Uterus (tissue), 2 donors: Measurements from ENCODE around the gene IRS2.

Experiments used
- POLR2A ChIP-seq, 2 donors: fragments of 450-650 bp; IDR thresholded peaks; one replicate each; pipeline ENCODE4 v1.6.1; 2016; ENCODE audit warnings: antibody characterized with exemption in 2 of 2, mild to moderate bottlenecking in 1 of 2, moderate library complexity in 1 of 2
- TF ChIP-seq, protein P1 (sequence below), 4 experiments: fragments of 200-600 bp in 2 of 4; fragments of 450-650 bp in 2 of 4; sonication (generic) in 2 of 4; IDR thresholded peaks; one replicate each; pipeline ENCODE4 v1.5.1; 2016 to 2019; ENCODE audit warnings: antibody characterized with exemption in 4 of 4, mild to moderate bottlenecking in 2 of 4, moderate library complexity in 1 of 4

DNA sequence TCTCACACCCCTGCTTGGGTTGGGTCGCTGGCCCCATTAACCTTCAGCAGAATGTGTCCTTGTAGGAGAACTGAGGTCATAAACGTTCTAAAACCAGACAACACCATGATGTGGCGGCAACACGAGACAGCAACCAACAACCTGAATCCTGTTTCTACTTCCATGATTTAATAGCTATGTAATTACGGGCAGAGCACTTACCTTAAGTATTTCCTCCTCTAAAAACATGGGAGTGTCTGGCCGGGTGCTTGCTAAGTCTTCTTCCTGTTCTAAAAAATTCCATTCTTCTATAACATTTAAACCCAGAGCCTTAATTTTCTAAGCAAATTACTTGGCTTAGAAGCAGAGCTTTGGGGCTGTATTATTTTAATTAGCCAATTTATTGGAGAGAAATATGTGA lies 33.5 kb upstream of the IRS2 start:
- no peak for TF ChIP-seq POLR2A (IDR thresholded peaks at IDR 0.05)
- TF ChIP-seq, protein P1, sequence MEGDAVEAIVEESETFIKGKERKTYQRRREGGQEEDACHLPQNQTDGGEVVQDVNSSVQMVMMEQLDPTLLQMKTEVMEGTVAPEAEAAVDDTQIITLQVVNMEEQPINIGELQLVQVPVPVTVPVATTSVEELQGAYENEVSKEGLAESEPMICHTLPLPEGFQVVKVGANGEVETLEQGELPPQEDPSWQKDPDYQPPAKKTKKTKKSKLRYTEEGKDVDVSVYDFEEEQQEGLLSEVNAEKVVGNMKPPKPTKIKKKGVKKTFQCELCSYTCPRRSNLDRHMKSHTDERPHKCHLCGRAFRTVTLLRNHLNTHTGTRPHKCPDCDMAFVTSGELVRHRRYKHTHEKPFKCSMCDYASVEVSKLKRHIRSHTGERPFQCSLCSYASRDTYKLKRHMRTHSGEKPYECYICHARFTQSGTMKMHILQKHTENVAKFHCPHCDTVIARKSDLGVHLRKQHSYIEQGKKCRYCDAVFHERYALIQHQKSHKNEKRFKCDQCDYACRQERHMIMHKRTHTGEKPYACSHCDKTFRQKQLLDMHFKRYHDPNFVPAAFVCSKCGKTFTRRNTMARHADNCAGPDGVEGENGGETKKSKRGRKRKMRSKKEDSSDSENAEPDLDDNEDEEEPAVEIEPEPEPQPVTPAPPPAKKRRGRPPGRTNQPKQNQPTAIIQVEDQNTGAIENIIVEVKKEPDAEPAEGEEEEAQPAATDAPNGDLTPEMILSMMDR (IDR thresholded peaks at IDR 0.05): no peak
